Measurements from ENCODE around the gene NME3. TPM values are rescaled to one million over a fixed set of nuclear protein-coding genes. Genes with fewer than 3 reads are reported as not detected.

Gene NME3
- polyA plus RNA-seq, 3 donors = 60.5 to 88.3 (median 79.7) TPM

DNA sequence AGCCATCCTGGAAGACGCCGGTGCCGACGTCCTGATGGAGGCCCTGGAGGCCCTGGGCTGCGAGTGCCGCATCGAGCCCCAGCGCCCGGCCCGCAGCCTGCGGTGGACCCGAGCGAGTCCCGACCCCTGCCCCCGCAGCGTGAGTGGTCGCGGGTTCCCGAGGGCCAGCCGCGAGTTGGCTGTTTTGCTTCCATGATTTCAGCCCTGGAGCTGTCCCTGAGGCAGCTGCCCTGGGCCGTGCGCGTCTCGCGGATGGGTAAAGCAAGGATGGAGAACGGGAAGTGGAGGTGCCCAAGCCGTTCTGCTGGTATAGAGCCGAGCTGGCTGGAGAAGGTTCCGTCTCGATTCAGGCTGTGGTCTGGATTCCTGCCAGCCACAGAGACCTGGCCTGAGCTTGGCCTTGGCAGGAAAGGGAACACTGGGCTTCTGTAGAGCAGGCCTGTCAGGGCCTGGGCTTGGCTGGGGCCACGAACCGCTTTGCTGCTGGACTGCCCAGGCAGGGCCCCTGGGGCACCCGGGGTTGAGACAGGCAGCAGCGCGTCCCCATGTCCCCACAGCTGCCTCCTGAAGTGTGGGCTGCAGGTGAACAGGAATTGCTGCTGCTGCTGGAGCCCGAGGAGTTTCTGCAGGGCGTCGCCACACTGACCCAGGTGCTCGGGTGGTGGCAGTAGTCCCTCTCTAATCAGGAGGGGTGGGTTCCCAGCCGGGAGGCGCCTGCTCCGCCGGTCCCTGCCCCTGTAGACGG lies 2.5 kb upstream of the NME3 start:
- WGBS, 3 donors = 11 to 15% (median 13%) methylated on average over 45 of the region's 45 CpGs
- no peak overlapping the region for H3K27ac ChIP-seq (ENCODE audit: low read depth, low read length)

DNA sequence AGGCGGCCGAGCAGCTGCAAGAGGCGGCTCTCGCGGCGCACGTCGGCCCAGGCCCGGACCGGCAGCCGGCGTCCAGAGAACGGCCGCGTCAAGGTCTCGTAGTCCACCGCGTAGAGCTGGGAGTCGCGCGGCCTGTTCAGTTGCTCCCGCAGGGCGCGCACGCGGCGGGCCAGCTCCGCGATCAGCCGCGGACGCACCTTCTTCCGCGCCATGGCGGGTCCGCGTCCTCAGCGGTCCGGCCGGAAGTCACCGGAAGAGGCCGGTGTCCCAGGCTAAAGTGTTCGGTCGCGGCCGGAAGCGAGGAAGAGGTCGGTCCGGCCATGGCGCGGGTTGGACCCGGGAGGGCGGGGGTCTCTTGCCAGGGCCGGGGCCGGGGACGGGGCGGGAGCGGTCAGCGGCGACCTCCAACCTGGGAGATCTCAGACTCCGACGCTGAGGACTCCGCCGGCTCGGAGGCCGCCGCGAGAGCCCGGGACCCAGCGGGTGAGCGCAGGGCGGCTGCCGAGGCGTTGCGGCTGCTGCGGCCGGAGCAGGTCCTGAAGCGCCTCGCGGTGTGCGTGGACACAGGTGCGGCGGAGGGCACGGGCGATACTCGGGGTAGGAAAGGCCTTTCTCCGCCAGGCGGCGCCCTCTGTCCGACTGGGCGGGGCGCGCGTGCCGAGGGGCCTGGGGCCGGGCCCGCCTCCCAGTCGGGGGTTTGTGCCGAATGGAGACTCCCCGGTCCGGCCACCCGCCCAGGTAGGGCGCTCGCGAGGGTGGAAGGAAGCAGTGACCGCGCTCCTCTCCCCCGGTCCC lies 1.8 kb upstream of the NME3 start, which contains the start of gene MRPS34:
MRPS34 (minus strand) TSS at position 227 of the 795 bp plus-strand sequence; CDS start at position 212, 15 bp downstream.
- H3K27ac ChIP-seq (ENCODE audit: low read depth, low read length) = no peak within 1 kb of the TSS
- WGBS, 3 donors = 0% methylated on average over 91 to 108 of the region's 108 CpGs

DNA sequence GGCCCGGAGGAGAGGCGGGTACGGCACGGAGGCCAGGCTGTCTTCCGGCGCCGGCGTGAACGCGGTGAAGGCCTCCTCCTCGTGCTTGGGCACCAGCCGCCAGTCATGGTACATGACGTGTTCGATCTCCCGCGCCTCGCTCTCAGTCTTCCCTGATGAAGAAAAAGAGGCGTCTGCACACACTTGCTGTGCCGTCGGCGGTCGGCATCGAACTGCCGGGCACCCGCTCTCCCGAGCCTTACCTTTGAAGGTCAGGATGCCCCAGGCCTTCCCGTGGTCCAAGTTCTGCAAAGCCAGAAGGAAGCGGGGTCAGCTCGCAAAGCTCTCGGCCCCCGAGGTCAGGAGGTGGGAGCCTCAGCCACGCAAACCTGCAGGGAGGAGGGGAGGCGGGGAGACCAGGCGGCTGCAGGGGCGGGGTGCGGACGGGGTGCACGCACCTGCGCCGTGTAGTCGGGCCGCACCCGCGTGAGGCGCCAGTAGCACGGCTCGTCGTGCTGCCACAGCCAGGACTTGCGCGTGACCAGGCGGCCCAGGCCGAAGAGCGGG lies 1.1 kb upstream of the NME3 start, which contains the start of gene EME2:
EME2 (plus strand) TSS at position 449 of the 546 bp plus-strand sequence. CDS start 418 bp downstream, outside the sequence.
- H3K27ac ChIP-seq (ENCODE audit: low read depth, low read length) = no peak within 1 kb of the TSS
- 0 to 1% (median 1%) methylated on average over 40 to 53 of the region's 53 CpGs for WGBS, 3 donors

DNA sequence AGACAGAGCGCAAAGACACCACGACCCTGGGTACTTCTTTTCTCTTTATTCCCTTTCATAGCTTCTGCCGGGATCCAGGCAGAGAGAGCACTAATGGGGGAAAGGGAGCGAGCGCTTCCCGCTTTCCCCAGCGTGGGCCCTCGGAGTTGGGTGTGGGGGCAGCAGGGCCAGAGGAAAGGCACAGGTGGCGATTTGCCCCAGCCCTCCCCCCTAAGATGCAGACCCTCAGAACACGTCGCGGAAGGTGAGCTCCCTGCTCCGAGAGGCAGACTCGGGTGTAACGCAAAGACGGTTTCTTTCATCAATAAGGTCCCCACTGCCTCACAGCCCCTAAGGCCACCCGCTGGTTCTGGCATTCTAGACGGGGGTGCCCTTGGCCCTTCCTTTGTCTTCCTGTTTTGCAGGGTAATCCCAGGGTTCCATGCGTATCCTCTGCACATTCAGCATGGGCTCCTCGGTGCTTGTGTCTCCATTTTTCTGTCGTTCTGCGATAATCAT lies 570 bp upstream of the NME3 start:
- no peak overlapping the region for H3K27ac ChIP-seq (ENCODE audit: low read depth, low read length)
- WGBS, 3 donors = 12 to 18% (median 17%) methylated on average over 22 of the region's 22 CpGs

DNA sequence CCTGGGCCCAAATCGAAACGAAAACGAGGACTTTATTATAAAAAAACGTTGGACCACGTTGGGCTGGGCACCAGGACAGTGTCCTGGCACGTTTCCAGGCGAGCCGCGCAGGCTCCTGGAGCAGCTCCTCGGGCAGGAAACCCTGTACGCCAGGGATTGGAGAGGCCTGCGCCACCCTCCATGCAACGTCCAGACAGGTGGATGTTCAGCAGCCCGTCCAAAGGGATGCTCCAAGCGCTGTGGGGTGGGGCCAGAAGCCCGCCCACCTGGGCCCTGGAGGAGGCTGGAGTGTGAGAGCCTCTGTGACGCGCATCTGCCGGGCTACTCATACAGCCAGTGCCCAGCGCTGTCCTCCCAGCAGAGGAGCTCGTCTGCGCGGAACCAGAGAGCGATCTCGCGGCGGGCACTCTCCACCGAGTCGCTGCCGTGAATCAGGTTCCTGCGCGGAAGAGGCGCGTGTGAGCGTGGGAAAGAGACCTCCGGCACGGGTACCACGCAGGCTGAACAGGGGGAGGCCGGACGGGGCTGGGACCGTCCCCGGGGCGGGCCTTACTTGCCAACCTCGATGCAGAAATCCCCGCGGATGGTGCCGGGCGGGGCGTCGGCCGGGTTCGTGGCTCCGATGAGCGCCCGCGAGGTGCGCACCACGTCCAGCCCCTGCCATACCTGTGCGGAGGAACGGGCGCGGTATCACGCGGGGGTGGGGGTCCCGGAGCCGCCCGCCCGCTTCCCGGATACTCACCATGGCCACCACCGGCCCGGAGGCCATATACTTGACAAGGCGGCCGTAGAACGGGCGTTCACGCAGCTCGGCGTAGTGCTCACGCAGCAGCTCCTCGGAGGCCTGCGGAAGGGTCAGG lies 785 bp downstream of the NME3 start:
- WGBS, 3 donors = 5 to 11% (median 9%) methylated on average over 79 to 81 of the region's 81 CpGs

DNA sequence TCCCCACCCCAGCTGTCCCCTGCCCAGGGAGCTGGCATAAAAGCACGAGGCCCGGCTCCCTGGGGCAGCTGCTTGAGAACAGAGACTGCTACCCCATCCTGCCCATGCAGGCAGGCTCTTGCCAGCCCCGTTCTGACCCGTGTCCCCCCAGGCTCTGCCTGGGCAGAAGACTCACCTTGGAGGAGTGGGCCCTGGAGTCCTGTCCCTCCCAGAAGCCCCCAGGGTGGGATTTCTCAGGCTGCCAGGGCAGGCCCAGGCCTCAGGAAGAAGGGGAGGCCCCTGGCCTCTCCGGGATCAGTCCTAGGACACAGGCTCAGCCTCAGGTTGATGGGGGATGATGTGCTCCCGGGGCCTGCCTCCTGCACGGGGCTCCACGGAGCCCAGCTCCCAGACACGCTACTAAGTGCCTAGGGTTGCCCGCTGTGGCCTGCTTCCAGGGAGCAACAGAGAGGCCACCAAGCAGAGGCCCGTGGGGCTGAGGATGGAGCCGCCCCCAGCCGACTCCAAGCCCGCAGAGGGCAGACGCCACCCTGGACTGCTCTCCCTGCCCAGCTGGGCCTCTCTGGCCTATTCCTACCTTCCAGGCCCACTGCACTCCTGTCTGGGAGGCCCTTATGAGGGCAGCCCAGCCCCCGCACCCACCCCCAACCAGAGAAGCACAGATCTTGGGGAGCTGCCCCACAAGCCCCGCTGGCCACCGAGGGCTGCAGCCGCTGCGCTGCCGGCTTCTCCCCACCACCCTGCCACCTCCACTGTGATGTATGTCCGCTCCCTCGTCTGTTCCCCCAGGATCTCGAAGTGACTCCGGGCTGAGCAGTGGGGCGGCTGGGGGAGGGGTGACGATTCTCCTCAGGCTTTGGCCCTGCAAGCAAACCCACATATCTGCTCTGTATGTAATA lies 1.7 kb downstream of the NME3 start:
- no peak overlapping the region for H3K27ac ChIP-seq (ENCODE audit: low read depth, low read length)
- 80 to 85% (median 82%) methylated on average over 25 to 27 of the region's 27 CpGs for WGBS, 3 donors

More for the DNA sequence above, 785 bp downstream of the NME3 start:
- no peak overlapping the region for H3K27ac ChIP-seq (ENCODE audit: low read depth, low read length)

DNA sequence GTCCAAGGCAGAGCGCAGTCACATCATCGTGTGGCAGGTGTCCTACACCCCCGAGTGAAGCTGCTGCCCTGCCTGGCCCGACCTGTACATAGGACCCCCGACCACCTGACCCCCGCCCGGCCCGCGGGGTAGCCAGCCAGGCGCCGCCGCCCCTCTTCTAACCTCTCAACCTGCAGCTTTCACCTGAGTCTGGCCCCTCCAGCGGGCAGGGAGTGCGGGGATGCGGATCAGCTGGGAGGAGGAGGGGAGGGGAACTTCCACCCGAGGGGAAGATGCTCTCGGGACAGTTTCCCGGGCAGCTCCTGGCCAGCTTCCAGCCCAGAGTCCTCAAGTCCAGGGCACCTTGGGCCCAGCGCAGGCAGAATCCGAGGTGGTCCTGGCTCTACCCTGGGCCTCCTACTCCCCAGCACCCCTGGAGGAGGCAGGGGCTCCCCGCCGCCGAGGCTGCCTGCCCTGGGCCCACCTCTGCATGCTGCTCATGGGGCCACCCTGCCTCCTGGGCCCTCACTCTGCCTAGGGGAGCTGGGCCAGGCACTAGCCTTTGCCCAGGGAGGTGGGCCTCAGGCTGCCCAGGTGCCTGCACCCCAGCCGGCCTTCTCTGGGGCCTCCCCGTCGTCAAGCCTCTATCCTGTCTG lies 2.5 kb downstream of the NME3 start:
- 77 to 87% (median 83%) methylated on average over 23 to 25 of the region's 26 CpGs for WGBS, 3 donors
- H3K27ac ChIP-seq (ENCODE audit: low read depth, low read length) = no peak overlapping the region

DNA sequence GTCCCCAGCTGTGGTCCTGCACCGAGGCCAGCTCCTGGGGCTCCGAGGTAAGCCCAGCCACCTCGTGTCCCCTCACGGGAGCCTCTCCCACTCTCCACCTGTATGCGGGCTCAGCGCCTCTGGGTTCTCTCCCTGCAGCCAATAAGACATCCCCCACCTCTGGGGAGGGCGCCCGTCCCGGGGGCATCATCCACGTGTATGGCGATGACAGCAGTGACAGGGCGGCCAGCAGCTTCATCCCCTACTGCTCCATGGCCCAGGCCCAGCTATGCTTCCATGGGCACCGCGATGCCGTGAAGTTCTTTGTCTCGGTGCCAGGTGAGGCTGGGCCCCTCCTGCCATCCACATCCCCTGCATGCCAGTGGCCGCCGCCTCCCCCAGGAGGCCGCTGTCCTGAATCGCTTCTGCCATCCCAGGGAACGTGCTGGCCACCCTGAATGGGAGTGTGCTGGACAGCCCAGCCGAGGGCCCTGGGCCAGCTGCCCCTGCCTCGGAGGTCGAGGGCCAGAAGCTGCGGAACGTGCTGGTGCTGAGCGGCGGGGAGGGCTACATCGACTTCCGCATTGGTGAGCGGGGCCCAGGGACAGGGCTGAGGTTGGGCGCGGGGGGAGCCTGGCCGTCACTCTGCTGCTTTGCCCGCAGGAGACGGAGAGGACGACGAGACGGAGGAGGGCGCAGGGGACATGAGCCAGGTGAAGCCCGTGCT lies 3.1 kb downstream of the NME3 start:
- WGBS, 3 donors = 87 to 90% (median 89%) methylated on average over 36 to 41 of the region's 41 CpGs
- no peak overlapping the region for H3K27ac ChIP-seq (ENCODE audit: low read depth, low read length)

DNA sequence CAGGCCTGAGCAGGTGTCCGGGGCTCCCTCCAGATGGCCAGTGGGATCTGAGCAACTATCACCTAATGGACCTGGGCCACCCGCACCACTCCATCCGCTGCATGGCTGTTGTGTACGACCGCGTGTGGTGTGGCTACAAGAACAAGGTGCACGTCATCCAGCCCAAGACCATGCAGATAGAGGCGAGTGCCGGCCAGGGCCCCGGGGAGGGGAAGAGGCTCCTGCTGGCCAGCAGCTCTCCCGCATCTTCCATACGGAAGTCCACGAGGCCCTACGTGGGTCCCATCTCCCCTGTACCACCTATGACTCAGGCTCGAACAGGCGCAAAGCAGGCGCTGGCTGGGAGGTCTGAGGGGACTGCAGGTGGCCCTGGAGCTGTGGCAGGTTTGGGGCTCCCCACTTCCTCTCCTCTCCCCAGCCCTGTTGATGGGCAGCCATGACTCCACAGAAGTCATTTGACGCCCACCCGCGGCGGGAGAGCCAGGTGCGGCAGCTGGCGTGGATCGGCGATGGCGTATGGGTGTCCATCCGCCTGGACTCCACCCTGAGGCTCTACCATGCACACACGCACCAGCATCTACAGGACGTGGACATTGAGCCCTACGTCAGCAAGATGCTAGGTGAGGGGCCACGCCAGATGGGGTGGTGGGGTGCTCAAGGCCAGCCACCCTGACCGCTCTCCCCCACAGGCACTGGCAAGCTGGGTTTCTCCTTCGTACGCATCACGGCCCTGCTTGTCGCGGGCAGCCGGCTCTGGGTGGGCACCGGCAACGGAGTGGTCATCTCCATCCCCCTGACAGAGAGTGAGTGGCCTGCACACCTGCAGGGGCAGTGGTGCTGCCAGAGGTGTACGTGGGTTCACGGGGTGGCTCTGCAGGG lies 4.0 kb downstream of the NME3 start:
- 91 to 94% (median 93%) methylated on average over 40 to 42 of the region's 42 CpGs for WGBS, 3 donors
- no peak overlapping the region for H3K27ac ChIP-seq (ENCODE audit: low read depth, low read length)

DNA sequence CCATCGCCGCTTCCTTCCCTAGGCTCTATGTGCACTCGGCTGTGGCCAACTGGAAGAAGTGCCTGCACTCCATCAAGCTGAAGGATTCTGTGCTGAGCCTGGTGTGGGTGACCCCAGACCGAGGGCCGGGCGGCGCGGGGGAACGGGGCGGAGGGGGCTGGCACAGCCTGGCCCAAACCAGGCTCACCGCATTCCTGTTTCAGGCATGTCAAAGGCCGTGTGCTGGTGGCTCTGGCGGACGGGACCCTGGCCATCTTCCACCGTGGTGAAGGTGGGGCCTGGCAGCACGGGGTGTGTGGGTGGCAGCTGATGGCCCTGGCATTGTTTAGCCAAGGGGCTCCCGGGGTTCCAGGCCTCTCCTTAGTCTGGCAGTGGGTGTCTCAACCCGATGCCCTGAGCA lies 4.6 kb downstream of the NME3 start:
- WGBS, 3 donors = 86 to 93% (median 91%) methylated on average over 18 of the region's 18 CpGs
- no peak overlapping the region for H3K27ac ChIP-seq (ENCODE audit: low read depth, low read length)

DNA sequence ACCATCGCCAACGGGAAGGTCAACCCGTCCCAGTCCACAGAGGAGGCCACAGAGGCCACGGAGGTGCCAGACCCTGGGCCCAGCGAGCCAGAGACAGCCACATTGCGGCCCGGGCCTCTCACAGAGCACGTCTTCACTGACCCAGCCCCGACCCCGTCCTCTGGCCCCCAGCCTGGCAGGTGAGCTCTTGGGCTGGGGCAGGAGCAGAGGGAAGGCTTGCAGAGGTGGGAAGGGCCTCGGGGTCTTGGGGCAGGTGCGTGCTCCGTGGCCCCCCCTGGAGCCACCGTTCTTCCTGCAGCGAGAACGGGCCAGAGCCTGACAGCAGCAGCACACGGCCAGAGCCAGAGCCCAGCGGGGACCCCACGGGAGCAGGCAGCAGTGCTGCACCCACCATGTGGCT lies 5.1 kb downstream of the NME3 start:
- 89 to 92% (median 91%) methylated on average over 19 of the region's 19 CpGs for WGBS, 3 donors

DNA sequence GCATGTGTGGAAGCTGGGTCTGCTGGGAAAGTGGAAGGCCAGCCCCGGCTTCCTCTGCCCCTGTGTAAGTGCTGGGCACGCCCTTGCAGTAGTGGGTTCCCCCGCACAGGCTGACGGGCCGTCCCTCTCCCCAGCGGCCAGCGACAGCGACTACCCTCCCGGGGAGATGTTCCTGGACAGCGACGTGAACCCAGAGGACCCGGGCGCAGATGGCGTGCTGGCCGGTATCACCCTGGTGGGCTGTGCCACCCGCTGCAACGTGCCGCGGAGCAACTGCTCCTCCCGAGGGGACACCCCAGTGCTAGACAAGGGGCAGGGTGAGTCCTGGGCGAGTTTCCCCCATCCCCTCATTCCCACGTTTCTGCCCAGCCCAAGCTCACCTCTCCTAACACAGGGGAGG lies 5.5 kb downstream of the NME3 start:
- no peak overlapping the region for H3K27ac ChIP-seq (ENCODE audit: low read depth, low read length)
- 89 to 91% (median 90%) methylated on average over 22 of the region's 22 CpGs for WGBS, 3 donors

More for the DNA sequence above, 5.1 kb downstream of the NME3 start:
- H3K27ac ChIP-seq (ENCODE audit: low read depth, low read length) = no peak overlapping the region

DNA sequence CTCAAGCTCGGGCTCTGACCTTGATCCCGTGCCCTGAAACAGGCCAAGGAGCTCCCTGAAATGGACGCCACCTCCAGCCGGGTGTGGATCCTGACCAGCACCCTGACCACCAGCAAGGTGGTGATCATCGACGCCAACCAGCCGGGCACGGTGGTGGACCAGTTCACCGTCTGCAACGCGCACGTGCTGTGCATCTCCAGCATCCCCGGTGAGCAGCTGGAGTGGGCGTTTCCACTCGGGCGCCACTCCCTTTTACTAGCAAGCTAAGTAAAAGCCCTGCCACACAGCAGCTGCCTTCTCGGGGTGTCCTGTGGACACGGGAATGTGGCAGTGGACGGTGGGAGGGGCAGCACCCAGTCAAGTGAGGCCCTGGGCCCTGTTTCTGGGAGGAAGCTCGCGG lies 6.4 kb downstream of the NME3 start:
- no peak overlapping the region for H3K27ac ChIP-seq (ENCODE audit: low read depth, low read length)
- 94% methylated on average over 21 of the region's 21 CpGs for WGBS, 3 donors

DNA sequence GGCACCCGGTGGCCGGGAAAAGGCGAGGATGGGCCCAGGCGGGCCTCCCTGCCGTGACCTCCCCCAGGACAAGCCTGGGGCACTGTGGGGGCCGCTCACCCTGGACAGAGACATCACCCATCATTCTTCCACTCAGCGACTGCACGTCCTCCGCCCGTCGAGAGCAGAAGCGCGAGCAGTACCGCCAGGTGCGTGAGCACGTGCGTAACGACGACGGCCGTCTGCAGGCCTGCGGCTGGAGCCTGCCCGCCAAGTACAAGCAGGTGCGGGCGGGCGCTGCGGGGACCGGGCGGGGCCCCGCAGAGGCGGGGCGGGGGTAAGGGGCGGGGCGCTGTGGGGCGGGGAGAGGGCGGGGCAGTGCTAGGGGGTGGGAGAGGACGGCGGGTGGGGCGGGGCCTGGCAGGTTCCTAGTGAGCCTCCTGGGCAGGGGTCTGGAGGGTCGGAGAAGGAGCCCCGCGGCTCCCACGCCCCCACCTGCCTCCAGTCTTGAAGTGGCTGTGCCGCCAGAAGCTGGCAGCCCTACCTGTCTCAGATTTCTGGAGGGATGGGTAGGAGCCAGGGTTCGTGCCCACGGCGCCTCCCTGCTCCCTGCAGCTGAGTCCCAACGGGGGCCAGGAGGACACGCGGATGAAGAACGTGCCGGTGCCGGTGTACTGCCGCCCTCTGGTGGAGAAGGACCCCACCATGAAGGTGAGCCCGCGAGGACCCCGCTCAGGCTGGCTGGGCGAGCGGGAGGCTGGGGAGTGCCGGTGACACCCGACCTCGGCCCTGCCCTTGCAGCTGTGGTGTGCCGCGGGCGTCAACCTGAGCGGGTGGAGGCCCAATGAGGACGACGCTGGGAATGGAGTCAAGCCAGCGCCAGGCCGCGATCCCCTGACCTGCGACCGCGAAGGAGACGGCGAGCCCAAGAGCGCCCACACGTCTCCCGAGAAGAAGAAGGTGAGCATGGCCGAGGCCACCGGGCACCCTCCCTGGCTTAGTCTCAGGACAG lies 7.5 kb downstream of the NME3 start:
- no peak overlapping the region for H3K27ac ChIP-seq (ENCODE audit: low read depth, low read length)

More for the DNA sequence above, 7.5 kb downstream of the NME3 start:
- WGBS, 3 donors = 82 to 85% (median 84%) methylated on average over 60 to 81 of the region's 81 CpGs

Data from adipose tissue (tissue), 3 donors.